Activated naive CD4-positive, alpha-beta T cell treated with anti-CD3 and anti-CD28 coated beads for 36 hours (primary cell): Measurements from ENCODE around the gene PFKL. TPM values are rescaled to one million over a fixed set of nuclear protein-coding genes. Genes with fewer than 3 reads are reported as not detected.
"Not testable (repeated sequence)": the region's sequence is repeated elsewhere in the genome, so short reads cannot be mapped to it uniquely, and the experiment has no call there.

Experiments used
- CTCF ChIA-PET: fragments of 350-600 bp; sonication (Branson Sonifier 250); formaldehyde crosslinking; loops from one replicate; lab custom pipeline; 2021; ENCODE audit warnings: antibody characterized with exemption; lab: Charles Lee
- DNase-seq: peaks from one replicate; pipeline ENCODE4 v3.0.0-alpha.2; 2020
- H3K27ac Mint-ChIP-seq: one replicate; pipeline ENCODE4 v1.8.0; 2021; ENCODE audit warnings: mild to moderate bottlenecking, mixed read lengths
- H3K27me3 Mint-ChIP-seq: one replicate; pipeline ENCODE4 v1.8.0; 2021; ENCODE audit warnings: low read depth, mixed read lengths
- H3K36me3 Mint-ChIP-seq: one replicate; pipeline ENCODE4 v1.8.0; 2021; ENCODE audit warnings: low read depth, mixed read lengths
- H3K4me1 Mint-ChIP-seq: one replicate; pipeline ENCODE4 v1.8.0; 2021; ENCODE audit warnings: low read depth, mixed read lengths
- H3K4me3 Mint-ChIP-seq: one replicate; pipeline ENCODE4 v1.8.0; 2021; ENCODE audit warnings: mild to moderate bottlenecking, moderate library complexity, mixed read lengths
- H3K9me3 Mint-ChIP-seq: one replicate; pipeline ENCODE4 v1.8.0; 2021; ENCODE audit warnings: mixed read lengths
- intact Hi-C: fragments of 100-400 bp; cut with micrococcal nuclease; formaldehyde crosslinking; loops from one replicate; pipeline ENCODE4 v1.15.1; 2023
- total RNA-seq, 2 experiments: library from RNA; stranded (reverse); gene quantifications; one replicate each; pipeline ENCODE4 v1.2.3, GENCODE V29; 2021

Gene PFKL
- total RNA-seq, 2 experiments from 2014 or later = 166 to 171 TPM

- CTCF ChIA-PET = interaction anchor here (0.6 kb wide), 1 partner anchor 475 kb away, joined by 3 read pairs; no protein-coding TSS in a partner anchor
- H3K36me3 Mint-ChIP-seq = no peaks in the 10 kb centered on the region
- H3K27ac Mint-ChIP-seq = no peak overlapping the region
- H3K4me1 Mint-ChIP-seq = no peaks in the 10 kb centered on the region
- H3K27me3 Mint-ChIP-seq = no peaks in the 10 kb centered on the region
- H3K4me3 Mint-ChIP-seq = no peak overlapping the region
- no peak for DNase-seq
- intact Hi-C loops = no loop called here
- H3K9me3 Mint-ChIP-seq = no peaks in the 10 kb centered on the region
Observed at GRCh38 chr21:44263768-44264167, 36.1 kb upstream of the PFKL start.

GRCh38 chr21:44265734-44266270 lies 34.1 kb upstream of the PFKL start:
- DNase-seq = no peak
- H3K27me3 Mint-ChIP-seq = no peaks in the 10 kb centered on the region
- no peaks in the 10 kb centered on the region for H3K4me1 Mint-ChIP-seq
- H3K9me3 Mint-ChIP-seq = no peaks in the 10 kb centered on the region
- no peak overlapping the region for H3K27ac Mint-ChIP-seq
- no peak overlapping the region for H3K4me3 Mint-ChIP-seq
- no peaks in the 10 kb centered on the region for H3K36me3 Mint-ChIP-seq
- CTCF ChIA-PET = interaction anchor here (2.9 kb wide), 1 partner anchor 32 kb away, joined by 7 read pairs; no protein-coding TSS in a partner anchor
- intact Hi-C loops = no loop called here

- DNase-seq = peak; percentile 40
- H3K36me3 Mint-ChIP-seq = no peaks in the 10 kb centered on the region
- no peaks in the 10 kb centered on the region for H3K4me1 Mint-ChIP-seq
- H3K27me3 Mint-ChIP-seq = no peaks in the 10 kb centered on the region
- CTCF ChIA-PET = interaction anchor here (0.7 to 2.9 kb wide), 2 partner anchors 9 to 30 kb away, joined by 3 to 7 read pairs; no protein-coding TSS in a partner anchor
- H3K27ac Mint-ChIP-seq = no peak overlapping the region
- no peak overlapping the region for H3K4me3 Mint-ChIP-seq
- intact Hi-C loops = no loop called here
- H3K9me3 Mint-ChIP-seq = no peaks in the 10 kb centered on the region
Observed at GRCh38 chr21:44267655-44268142, 32.2 kb upstream of the PFKL start.

DNA sequence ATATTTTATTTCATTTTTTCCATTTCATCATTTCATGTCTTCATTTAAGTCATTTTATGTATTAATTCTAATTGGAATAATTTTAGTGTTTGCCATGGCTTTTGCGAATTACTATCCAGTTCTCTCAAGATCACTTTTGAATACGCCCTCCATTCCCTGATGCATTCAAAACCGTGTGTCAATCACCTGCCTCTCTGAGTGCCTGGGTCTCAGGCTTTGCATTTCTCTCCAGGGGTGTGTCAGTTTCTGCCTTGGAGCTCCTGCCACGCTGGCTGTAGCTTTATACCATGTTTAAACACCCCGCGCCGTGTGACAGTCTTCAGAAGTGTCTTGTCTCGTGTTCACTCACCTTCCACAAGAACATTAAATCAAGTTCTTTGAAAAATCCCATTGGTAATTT lies 30.8 kb upstream of the PFKL start:
- Mint-ChIP-seq H3K4me3 (no peak overlapping the region), H3K36me3 (no peaks in the 10 kb centered on the region), H3K4me1 (no peaks in the 10 kb centered on the region), H3K27ac (no peak overlapping the region), H3K27me3 (no peaks in the 10 kb centered on the region), H3K9me3 (no peaks in the 10 kb centered on the region)
- intact Hi-C loops = no loop called here
- no peak for DNase-seq
- CTCF ChIA-PET = interaction anchor here (0.5 kb wide), 1 partner anchor 176 kb away, joined by 4 read pairs; no protein-coding TSS in a partner anchor

DNA sequence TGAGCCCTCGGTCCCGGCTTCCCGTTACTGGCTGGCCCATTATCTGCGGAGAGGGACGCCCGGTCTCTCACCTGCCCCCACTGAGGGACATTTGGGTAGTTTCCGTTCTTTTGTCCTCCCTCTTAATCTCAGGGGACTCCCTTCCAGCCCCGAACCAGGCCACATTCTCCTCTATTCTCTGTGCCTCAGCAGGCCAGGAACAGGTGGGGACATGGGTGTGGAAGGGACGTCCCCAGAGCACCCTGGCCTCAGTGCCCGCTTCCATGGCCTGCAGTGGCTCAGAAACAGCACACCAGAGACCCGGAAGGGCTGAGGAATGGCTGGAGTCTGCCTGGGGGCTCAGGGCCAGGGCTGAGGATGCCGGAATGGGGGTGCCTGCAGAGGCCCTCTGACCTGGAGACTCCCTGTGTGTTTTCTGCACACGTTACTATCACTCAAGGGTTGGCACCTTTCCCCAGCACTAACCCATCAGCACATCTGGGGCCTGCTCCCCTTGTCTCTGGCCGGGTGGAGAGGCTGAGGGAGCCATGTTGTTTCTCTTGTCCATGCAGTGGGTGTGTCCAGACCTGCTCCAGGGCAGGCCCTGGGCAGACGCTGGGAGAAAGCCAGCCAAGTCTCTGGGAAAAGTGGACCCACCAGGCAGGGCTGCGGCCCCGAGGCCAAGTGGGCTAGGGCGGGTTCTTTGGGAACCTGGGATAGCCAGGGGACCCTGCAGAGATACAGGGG lies 28.1 kb upstream of the PFKL start:
- CTCF ChIA-PET = no interaction called here
- H3K36me3 Mint-ChIP-seq = no peaks in the 10 kb centered on the region
- H3K9me3 Mint-ChIP-seq = no peaks in the 10 kb centered on the region
- no peak for DNase-seq
- no peak overlapping the region for H3K27ac Mint-ChIP-seq
- intact Hi-C loops = no loop called here
- no peaks in the 10 kb centered on the region for H3K4me1 Mint-ChIP-seq
- no peak overlapping the region for H3K4me3 Mint-ChIP-seq
- no peaks in the 10 kb centered on the region for H3K27me3 Mint-ChIP-seq

GRCh38 chr21:44272284-44272858 lies 27.5 kb upstream of the PFKL start:
- intact Hi-C loops = no loop called here
- Mint-ChIP-seq H3K4me3 (no peak overlapping the region), H3K27ac (no peak overlapping the region), H3K36me3 (no peaks in the 10 kb centered on the region), H3K4me1 (peaks cover 4% of the 10 kb centered on the region), H3K9me3 (no peaks in the 10 kb centered on the region), H3K27me3 (no peaks in the 10 kb centered on the region)
- CTCF ChIA-PET = no interaction called here
- DNase-seq = no peak

GRCh38 chr21:44273046-44273445 lies 26.8 kb upstream of the PFKL start:
- CTCF ChIA-PET = no interaction called here
- intact Hi-C loops = no loop called here
- no peaks in the 10 kb centered on the region for H3K36me3 Mint-ChIP-seq
- H3K9me3 Mint-ChIP-seq = no peaks in the 10 kb centered on the region
- no peak overlapping the region for H3K4me3 Mint-ChIP-seq
- DNase-seq = no peak
- no peaks in the 10 kb centered on the region for H3K27me3 Mint-ChIP-seq
- no peak overlapping the region for H3K27ac Mint-ChIP-seq
- H3K4me1 Mint-ChIP-seq = peaks cover 4% of the 10 kb centered on the region

GRCh38 chr21:44275041-44275440 lies 24.8 kb upstream of the PFKL start:
- intact Hi-C loops = no loop called here

GRCh38 chr21:44279354-44280260 lies 20.2 kb upstream of the PFKL start:
- Mint-ChIP-seq H3K4me1 (peaks cover 4% of the 10 kb centered on the region), H3K4me3 (no peak overlapping the region), H3K27ac (no peak overlapping the region), H3K9me3 (no peaks in the 10 kb centered on the region), H3K36me3 (no peaks in the 10 kb centered on the region), H3K27me3 (no peaks in the 10 kb centered on the region)
- CTCF ChIA-PET = no interaction called here
- intact Hi-C loops = no loop called here
- no peak for DNase-seq

More at GRCh38 chr21:44275041-44275440, 24.8 kb upstream of the PFKL start:
- no peaks in the 10 kb centered on the region for H3K36me3 Mint-ChIP-seq
- no peaks in the 10 kb centered on the region for H3K9me3 Mint-ChIP-seq
- no peak for DNase-seq
- H3K27ac Mint-ChIP-seq = no peak overlapping the region
- H3K27me3 Mint-ChIP-seq = no peaks in the 10 kb centered on the region
- H3K4me3 Mint-ChIP-seq = no peak overlapping the region
- CTCF ChIA-PET = no interaction called here
- peaks cover 4% of the 10 kb centered on the region for H3K4me1 Mint-ChIP-seq

DNA sequence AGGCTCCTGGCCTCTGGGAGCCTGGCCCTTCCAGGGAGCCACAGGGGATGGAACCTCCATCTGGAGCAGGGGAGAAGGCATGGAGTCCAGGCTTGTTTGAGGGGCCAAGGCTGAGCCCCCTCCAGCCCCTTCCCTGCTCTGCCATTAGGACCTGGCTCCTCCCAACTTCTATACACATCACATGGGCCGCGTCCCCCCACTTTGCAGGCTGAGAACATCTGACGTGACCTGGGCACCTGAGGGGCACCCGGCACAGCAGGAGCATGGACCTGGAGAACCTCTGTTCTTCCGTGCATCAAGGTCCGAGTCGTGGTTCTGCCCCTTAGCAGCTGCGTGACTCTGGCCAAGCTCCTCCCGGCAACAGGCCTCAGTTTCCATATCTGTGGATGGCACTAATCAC lies 18.1 kb upstream of the PFKL start:
- Mint-ChIP-seq H3K9me3 (no peaks in the 10 kb centered on the region), H3K36me3 (no peaks in the 10 kb centered on the region), H3K27me3 (no peaks in the 10 kb centered on the region), H3K27ac (no peak overlapping the region), H3K4me1 (peaks cover 4% of the 10 kb centered on the region), H3K4me3 (no peak overlapping the region)
- intact Hi-C loops = no loop called here
- no peak for DNase-seq
- CTCF ChIA-PET = no interaction called here

GRCh38 chr21:44282370-44282769 lies 17.5 kb upstream of the PFKL start:
- H3K4me3 Mint-ChIP-seq = no peak overlapping the region
- no peaks in the 10 kb centered on the region for H3K27me3 Mint-ChIP-seq

DNA sequence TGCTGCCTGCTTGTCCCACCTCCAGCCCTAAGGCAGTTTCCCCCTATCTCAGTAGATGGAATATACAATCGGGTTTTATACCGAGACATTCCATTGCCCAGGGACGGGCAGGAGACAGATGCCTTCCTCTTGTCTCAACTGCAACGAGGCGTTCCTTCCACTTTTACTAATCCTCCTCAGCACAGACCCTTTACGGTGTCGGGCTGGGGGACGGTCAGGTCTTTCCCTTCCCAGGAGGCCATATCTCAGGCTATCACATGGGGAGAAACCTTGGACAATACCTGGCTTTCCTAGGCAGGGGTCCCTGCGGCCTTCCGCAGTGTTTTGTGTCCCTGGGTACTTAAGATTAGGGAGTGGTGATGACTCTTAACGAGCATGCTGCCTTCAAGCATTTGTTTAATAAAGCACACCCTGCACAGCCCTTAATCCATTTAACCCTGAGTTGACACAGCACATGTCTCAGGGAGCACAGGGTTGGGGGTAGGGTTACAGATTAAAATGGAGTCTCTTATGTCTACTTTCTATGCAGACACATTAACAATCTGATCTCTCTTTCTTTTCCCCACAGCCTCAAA lies 16.6 kb upstream of the PFKL start:
- not testable (repeated sequence) for H3K9me3 Mint-ChIP-seq, H3K27me3 Mint-ChIP-seq

More at GRCh38 chr21:44282370-44282769, 17.5 kb upstream of the PFKL start:
- H3K27ac Mint-ChIP-seq = no peak overlapping the region
- H3K4me1 Mint-ChIP-seq = no peaks in the 10 kb centered on the region
- CTCF ChIA-PET = no interaction called here
- no peak for DNase-seq
- no peaks in the 10 kb centered on the region for H3K9me3 Mint-ChIP-seq
- H3K36me3 Mint-ChIP-seq = no peaks in the 10 kb centered on the region
- intact Hi-C loops = no loop called here

More for the DNA sequence above, 16.6 kb upstream of the PFKL start:
- H3K4me3 Mint-ChIP-seq, H3K4me1 Mint-ChIP-seq, CTCF ChIA-PET, DNase-seq, intact Hi-C loops, H3K27ac Mint-ChIP-seq, H3K36me3 Mint-ChIP-seq: not testable (repeated sequence)
